Adipose tissue (tissue), 3 donors: Measurements from ENCODE around the gene ZNF3. TPM values are rescaled to one million over a fixed set of nuclear protein-coding genes. Genes with fewer than 3 reads are reported as not detected.
A peak's percentile ranks its signal among the peaks of the same experiment; 100 is the strongest.
"Not testable (repeated sequence)": the region's sequence is repeated elsewhere in the genome, so short reads cannot be mapped to it uniquely, and the experiment has no call there.

Experiments
- H3K27ac ChIP-seq: one replicate; pipeline ENCODE4 v1.5.1; 2013; ENCODE audit warnings: low read depth, low read length
- WGBS, 3 donors: extraction: QIAGEN DNeasy Blood & Tissue Kit; methylation state at CpG; one replicate each; pipeline ENCODE4 v1.1.7; 2013; 5-methylcytosine and 5-hydroxymethylcytosine counted together
- polyA plus RNA-seq, 3 donors: library from polyadenylated mRNA; stranded (reverse); fragments of 200-250 nt; gene quantifications; one replicate each; pipeline ENCODE4 v1.2.3, GENCODE V29; 2013
- donor health status: healthy with polysubstance abuse.
- donor health status: Bipolar disorder and iron deficiency.
- donor health status: healthy.

The ZNF3 gene
- polyA plus RNA-seq: 10 to 100 TPM in 2 of 3 donors, 1 to 10 TPM in 1; 9.9 to 12.7 (median 12.3) TPM

GRCh38 chr7:100081535-100082102, at the start of gene ZNF3:
ZNF3 (minus strand) TSS chr7:100081723; CDS start chr7:100077357, 4,366 bp downstream.
- peak within 1 kb of the TSS; percentile 38 for H3K27ac ChIP-seq
- 1% methylated on average over 55 of the region's 55 CpGs for WGBS, 3 donors

GRCh38 chr7:100130608-100131453, 49.3 kb upstream of the ZNF3 start:
- H3K27ac ChIP-seq: no peak overlapping the region
- 6 to 12% (median 12%) methylated on average over 24 of the region's 24 CpGs for WGBS, 3 donors

GRCh38 chr7:100130220-100130607, 48.7 kb upstream of the ZNF3 start:
- WGBS, 3 donors: 94 to 100% (median 95%) methylated on average over 1 of the region's 1 CpG
- H3K27ac ChIP-seq: not testable (repeated sequence)

DNA sequence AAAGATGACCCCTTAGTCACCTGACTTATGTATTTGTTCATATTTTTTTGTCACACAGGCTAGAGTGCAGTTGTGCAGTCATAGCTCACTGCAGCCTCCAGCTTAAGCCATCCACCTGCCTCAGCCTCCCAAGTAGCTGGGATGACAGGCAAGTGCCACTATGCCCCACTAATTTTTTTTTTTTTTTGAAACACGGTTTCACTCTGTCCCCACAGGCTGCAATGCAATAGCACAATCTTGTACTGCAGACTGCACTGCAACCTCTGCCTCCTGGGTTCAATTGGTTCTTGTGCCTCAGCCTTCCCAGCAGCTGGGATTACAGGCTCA, 47.1 kb upstream of the ZNF3 start:
- H3K27ac ChIP-seq: no peak overlapping the region
- WGBS, 3 donors: 38 to 78% (median 55%) methylated on average over 1 of the region's 1 CpG

DNA sequence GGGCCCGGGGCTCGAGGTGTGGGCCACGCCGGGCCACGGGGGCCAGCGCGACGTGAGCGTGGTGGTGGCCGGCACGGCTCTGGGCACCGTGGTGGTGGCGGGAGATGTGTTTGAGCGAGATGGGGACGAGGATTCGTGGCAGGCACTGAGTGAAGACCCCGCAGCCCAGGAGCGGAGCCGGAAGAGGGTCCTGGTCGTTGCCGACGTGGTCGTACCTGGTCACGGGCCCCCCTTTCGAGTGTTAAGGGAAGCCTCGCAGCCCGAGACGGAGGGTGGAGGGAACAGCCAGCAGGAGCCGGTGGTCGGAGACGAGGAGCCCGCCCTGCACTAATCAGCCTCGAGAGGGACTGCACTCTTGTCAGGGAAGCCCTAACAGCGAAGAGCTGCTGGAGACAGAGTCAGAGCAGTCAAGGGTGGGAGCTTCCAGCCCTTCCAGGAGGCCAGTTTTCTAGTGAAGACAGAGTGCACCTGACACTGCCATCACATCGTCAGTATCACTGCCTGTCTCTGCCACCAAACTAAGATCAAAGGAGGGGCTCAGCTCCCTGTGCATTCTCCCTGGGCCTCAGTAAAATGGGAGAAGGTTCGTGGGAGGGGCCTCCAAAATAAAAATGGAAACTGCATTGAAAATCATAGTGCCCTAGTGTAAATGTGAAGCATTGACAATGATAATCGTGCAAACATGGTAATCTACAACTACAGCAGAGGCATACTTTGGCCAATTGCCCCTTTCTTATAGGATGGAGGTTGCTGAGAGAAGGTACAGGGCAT, 46.5 kb upstream of the ZNF3 start:
- H3K27ac ChIP-seq: no peak overlapping the region
- 3 to 5% (median 4%) methylated on average over 33 to 37 of the region's 37 CpGs for WGBS, 3 donors

GRCh38 chr7:100126931-100127865, 45.7 kb upstream of the ZNF3 start, which contains the start of gene MBLAC1:
MBLAC1 (plus strand) TSS chr7:100126967; CDS start chr7:100127396, 429 bp downstream.
- WGBS, 3 donors: 0 to 1% (median 0%) methylated on average over 81 to 85 of the region's 85 CpGs
- peak within 1 kb of the TSS; percentile 68 for H3K27ac ChIP-seq

- H3K27ac ChIP-seq: peak overlapping the region; percentile 68
- 10 to 17% (median 10%) methylated on average over 28 to 29 of the region's 29 CpGs for WGBS, 3 donors
These were observed 44.9 kb upstream of the ZNF3 start for GRCh38 chr7:100126239-100126930.

DNA sequence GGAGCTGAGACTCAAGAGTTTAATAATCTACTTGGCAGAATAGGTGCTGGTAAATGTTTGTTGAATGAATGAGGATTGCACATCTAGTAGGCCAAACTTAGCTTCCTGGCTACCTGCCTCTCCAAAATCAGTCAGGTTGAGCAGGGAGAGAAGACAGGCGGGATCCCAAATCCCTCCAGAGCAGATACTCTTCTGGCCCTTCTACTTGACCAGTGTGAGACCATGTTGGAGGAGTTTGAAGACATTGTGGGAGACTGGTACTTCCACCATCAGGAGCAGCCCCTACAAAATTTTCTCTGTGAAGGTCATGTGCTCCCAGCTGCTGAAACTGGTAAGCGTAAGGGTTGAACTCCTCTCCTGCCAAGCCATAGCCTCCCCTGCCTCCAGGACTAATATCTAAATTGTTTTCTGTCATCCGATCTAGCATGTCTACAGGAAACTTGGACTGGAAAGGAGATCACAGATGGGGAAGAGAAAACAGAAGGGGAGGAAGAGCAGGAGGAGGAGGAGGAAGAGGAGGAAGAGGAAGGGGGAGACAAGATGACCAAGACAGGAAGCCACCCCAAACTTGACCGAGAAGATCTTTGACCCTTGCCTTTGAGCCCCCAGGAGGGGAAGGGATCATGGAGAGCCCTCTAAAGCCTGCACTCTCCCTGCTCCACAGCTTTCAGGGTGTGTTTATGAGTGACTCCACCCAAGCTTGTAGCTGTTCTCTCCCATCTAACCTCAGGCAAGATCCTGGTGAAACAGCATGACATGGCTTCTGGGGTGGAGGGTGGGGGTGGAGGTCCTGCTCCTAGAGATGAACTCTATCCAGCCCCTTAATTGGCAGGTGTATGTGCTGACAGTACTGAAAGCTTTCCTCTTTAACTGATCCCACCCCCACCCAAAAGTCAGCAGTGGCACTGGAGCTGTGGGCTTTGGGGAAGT, 43.0 kb upstream of the ZNF3 start:
- H3K27ac ChIP-seq: no peak overlapping the region
- WGBS, 3 donors: 60 to 85% (median 70%) methylated on average over 4 of the region's 4 CpGs

- WGBS, 3 donors: 90 to 93% (median 93%) methylated on average over 1 of the region's 1 CpG
- no peak overlapping the region for H3K27ac ChIP-seq
These were observed 41.0 kb upstream of the ZNF3 start for GRCh38 chr7:100122568-100122967.

- no peak overlapping the region for H3K27ac ChIP-seq
- WGBS, 3 donors: 47 to 84% (median 75%) methylated on average over 13 of the region's 13 CpGs
These were observed 40.5 kb upstream of the ZNF3 start for GRCh38 chr7:100122067-100122466.

GRCh38 chr7:100120733-100121036, 39.2 kb upstream of the ZNF3 start:
- H3K27ac ChIP-seq: no peak overlapping the region
- WGBS, 3 donors: 31 to 45% (median 41%) methylated on average over 1 of the region's 1 CpG

GRCh38 chr7:100119970-100120732, 38.6 kb upstream of the ZNF3 start:
- H3K27ac ChIP-seq: no peak overlapping the region
- 21 to 26% (median 23%) methylated on average over 19 of the region's 19 CpGs for WGBS, 3 donors

GRCh38 chr7:100119072-100119969, 37.8 kb upstream of the ZNF3 start, which contains the start of the genes CNPY4 and TAF6:
CNPY4 (plus strand) TSS chr7:100119634; CDS start chr7:100119745, 111 bp downstream.
TAF6 (minus strand) TSS chr7:100119358; CDS start chr7:100114209, 5,149 bp downstream.
- WGBS, 3 donors: 0 to 1% (median 0%) methylated on average over 49 of the region's 49 CpGs

DNA sequence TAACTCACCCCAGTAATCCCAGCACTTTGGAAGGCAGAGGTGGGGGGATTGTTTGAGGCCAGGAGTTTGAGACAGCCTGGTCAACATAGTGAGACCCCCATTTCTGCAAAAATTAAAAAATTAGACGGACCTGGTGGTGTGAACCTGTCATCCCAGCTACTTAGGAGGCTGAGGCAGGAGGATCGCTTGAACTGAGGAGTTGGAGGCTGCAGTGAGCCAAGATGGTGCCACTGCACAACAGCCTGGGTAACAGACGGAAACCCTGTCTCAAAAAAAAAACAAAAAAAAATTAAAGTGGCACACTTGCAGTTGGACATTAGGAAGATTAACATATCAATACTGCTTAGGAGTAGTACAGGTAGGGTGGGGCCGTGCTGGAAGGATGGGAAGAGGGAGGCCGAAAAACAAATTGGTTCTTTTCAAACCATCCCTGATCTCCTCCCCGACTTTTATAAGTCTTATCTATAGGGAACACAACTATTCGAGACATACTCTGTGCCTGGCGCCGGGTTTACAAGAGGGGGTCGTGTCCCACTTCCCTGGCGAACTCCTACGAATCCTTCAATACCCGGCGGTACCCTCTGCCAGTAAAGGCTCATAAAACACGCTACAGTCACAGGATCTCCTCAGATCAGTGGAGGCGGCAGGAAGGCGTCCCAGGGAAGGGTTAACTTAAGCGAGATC, 37.0 kb upstream of the ZNF3 start:
- H3K27ac ChIP-seq: no peak overlapping the region
- 19 to 21% (median 20%) methylated on average over 18 of the region's 18 CpGs for WGBS, 3 donors

More at GRCh38 chr7:100119072-100119969, 37.8 kb upstream of the ZNF3 start, which contains the start of the genes CNPY4 and TAF6:
- H3K27ac ChIP-seq: no peak within 1 kb of the TSS
